GM19395 (cell line): ENCODE measurements around the gene SAMD14.
"Not testable (repeated sequence)": the region's sequence is repeated elsewhere in the genome, so short reads cannot be mapped to it uniquely, and the experiment has no call there.

ENCODE experiments used
- ATAC-seq: cut with Tn5 transposase; IDR thresholded peaks from one replicate; pipeline ENCODE4 v1.9.1; 2021; ENCODE audit warnings: mild to moderate bottlenecking, moderate library complexity; ENCODE audit not compliant: unreplicated experiment

The SAMD14 gene

DNA sequence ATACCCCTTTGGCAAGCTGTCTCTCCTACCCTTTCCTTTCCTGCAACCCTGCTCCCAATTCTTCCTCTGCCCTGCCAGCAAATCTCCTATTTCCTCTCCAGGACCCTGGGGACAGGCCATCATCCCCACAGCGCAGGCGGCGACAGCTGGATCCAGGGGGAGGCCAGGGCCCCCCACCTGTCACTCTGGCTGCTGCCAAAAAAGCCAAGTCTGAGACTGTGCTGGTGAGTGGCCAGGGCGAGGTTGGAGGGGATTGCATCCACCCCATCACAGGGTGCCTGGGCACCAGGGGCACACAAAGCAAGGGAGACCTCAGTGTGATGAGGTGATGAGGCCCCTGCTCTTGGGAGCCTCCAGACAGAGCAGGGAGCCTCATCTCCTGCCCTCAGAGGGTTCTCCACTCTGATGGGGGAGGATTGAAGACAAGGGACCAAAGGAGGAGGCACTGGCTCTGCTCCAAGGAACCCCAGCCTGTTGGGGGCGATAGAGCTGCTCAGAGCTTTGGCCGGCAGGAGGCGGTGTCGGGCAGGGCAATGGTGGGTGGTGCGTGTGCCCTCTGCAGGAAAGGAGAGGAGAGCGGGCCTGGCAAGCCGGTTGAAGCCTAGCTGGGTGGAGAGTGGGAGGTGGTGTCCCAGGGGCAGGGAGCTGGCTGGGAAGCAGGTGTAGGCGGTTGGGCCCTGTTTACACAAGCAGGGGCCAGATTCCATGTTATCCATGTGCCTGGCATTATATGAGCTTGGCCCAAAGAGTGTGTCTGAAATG lies 50.4 kb downstream of the SAMD14 start:
- no peak for ATAC-seq

DNA sequence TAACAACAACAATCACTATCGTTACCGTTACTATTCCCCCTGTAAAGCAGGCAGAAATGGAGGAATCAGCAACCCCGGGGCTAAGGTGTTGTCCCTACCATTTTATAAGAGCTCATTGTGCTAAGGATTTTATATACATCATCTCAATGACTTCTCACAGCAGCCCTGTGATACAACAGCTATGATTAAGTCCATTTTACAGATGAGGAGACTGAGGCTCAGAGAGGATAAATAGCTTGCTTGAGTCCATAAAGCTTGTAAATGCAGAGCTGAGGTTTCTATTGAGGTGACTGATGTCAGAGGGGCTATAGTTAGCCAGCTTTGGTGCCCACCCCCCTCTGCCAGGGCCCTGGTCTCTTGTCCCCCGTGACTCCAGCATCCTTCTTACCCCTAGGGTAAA lies 51.5 kb downstream of the SAMD14 start:
- no peak for ATAC-seq

DNA sequence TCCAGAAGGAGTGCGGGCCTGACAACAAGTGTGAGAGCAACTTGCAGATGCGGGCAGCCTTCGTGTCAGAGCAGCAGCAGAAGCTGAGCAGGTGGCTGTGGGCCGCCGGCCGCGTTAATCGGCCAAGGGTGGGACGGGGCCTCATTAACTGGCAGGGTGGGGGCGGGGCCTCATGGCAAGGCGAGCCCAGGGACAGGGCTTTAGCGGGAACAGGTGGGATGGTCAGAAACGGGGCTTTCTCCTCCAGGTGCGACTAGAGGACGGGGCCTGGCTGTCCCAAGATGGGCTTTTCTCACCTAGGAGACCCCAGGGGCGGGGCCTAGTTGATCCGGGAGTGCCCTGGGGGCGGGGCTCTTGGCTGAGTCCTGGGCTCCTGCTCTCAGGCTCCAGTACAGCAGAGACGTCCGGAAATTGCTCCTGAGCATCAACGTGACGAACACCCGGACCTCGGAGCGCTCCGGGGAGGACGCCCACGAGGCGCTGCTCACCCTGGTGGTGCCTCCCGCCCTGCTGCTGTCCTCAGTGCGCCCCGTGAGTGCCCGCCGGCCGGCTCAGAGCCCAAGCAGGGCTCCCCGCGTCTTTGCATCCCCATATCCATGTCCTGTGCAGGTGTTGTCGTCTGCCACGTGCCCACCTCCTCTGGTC lies 53.2 kb downstream of the SAMD14 start:
- no peak for ATAC-seq

DNA sequence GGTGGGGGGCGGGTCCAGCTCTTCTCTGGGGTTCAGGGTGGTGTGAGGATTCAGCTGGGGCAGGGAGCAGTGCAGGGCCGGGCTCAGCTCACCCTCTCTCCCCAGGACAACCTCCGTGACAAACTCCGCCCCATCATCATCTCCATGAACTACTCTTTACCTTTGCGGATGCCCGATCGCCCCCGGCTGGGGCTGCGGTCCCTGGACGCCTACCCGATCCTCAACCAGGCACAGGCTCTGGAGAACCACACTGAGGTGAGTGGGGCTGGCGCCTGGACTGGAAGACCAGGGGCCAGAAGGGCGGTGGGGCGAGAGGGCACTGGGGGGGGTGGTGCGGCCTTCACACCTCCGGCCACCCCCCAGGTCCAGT lies 53.8 kb downstream of the SAMD14 start:
- no peak for ATAC-seq

DNA sequence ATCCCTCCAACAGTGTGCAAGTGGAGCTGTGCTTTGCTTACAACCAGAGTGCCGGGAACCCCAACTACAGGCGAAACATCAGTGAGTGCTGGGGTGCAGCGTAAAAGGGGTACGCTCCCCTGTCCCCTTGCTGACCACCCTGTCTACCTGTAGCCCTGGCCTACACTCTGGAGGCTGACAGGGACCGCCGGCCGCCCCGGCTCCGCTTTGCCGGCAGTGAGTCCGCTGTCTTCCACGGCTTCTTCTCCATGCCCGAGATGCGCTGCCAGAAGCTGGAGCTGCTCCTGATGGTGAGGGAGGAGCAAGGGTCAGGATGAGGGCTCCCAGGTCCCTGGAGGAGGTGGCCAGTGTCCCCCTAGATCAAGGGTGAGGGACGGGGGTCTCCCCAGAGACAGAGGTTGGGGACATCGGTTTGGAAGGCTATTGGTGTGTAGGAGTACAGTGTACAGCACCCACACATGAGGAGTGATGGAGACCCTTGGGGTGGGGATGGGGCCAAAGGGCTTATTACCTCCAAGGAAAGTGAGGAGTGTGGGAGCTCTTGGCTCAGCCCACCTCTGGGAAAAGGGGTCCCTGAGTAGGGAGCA lies 54.4 kb downstream of the SAMD14 start:
- ATAC-seq: no peak

DNA sequence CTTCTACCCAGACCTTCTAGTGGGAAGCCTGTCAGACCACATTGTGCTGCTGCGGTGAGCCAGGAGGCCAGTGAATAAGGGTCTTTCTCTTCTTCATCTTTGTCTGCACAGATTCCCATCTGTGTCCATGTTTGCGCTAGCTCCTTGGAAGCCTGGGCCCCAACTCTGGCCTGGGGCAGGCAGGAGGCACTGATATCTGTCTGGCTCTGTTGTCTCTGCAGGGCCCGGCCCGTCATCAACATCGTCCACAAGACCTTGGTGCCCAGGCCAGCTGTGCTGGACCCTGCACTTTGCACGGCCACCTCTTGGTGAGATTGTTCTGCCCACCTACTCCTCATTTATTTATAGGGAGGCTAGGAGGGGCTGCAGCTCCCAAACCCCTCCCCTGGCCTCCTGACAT lies 55.7 kb downstream of the SAMD14 start:
- no peak for ATAC-seq

DNA sequence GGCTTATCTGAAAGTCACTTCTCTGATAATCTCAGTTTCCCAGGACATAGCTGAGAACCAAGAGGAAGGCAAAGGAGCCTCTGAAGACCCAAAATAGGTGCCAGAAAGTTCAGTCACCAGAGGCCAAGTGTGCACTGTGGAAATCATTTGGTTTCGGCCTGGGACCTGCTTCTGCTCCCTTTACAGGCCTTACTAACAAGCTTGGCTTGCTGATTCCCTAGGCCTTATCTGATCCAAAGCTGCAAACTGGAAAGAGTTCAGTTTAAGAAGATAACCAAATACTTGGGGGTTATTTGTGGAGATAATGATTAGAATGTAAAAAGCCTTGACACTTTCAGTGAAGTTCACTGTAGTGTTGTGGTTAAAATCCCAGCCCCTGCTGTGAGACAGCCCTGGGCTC lies 57.0 kb downstream of the SAMD14 start:
- ATAC-seq: no peak

DNA sequence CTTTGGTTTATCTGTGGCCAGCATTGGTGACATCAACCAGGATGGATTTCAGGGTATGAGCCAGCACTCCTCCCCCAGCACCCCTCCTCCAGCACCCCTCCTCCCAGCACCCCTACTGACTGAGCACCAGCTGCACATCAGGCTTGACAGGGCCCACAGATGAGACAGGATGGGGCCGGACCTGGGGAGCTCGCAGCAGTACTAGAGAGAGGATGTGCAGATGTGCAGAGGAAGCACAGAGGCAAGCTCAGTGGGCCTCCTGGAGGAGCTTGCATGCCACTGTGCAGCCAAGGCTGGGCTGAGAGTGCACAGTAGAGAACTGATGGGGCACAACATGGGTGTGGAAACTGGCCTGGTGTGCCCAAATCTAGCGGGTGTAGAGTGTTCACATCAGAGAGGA lies 57.8 kb downstream of the SAMD14 start:
- ATAC-seq: no peak

DNA sequence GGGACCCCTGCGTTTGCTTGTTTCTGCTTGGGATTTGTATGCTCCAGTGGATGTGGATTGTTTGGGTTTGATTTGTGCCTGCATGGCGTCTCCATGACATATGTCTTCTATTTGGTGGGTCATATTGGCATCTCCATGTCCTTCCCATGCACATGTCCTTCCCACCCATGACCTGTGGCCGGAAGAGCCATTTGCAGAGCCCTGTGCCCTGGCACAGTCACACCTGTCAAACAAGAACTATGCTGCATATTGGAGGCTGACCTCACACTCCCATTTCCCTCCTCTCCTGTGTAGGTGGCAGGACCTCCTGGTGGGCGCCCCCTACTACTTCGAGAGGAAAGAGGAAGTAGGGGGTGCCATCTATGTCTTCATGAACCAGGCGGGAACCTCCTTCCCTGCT lies 58.3 kb downstream of the SAMD14 start:
- ATAC-seq: no peak

DNA sequence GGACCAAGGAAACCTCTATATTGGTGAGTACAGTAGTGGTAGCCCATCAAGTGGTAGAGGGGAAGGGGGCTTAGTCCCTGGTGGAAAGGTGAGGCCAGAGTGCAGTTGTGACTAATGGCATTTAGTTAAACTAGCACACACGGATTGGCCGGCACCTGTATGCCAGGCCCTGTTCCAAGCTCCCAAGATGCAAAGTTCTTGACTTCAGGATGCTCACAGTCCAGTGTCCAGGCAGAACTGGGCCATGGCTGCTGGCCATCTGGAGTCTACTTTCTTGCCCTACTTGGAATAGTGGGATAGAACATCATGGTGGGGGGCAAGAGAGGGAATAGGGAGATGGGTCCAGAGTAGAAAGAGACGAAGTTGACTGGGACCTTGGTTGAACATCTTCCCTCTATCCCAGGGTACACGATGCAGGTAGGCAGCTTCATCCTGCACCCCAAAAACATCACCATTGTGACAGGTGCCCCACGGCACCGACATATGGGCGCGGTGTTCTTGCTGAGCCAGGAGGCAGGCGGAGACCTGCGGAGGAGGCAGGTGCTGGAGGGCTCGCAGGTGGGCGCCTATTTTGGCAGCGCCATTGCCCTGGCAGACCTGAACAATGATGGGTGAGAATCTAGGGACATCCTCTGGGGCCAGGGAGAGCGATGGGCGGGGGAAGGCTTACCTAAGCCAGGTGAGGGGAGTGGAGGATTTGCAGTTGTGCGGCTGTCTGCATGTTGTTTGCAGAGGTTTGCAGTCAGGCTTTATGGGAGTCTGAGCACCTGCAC lies 58.9 kb downstream of the SAMD14 start:
- no peak for ATAC-seq

DNA sequence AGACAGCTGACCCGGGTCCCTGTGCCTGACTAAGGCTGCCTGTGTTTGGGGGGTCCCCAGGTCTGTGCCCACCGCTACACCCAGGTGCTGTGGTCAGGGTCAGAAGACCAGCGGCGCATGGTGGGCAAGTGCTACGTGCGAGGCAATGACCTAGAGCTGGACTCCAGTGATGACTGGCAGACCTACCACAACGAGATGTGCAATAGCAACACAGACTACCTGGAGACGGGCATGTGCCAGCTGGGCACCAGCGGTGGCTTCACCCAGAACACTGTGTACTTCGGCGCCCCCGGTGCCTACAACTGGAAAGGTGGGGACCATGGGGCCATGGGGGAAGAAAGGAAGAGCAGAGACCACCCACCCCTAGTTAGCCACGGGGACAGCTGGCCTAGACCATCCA lies 62.0 kb downstream of the SAMD14 start:
- ATAC-seq: no peak

DNA sequence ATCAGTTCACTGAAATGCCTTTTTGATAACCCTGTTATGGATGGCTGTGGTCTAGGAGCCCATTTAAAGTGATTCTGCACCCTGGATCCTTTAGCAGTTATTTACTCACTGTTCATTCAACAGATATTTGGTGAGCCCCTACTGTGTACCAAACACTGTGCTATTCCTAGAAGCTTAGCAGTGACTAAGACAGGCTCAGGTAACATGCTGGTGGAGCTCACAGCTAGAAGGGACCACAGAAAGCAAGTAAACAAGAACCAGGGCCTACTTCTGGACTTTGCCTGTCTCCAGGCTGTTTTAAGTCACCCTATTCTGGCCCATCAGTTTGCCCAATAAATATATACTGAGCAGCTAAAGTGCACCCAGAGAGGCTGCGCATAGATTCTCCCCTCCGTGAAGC lies 63.0 kb downstream of the SAMD14 start:
- ATAC-seq: no peak

DNA sequence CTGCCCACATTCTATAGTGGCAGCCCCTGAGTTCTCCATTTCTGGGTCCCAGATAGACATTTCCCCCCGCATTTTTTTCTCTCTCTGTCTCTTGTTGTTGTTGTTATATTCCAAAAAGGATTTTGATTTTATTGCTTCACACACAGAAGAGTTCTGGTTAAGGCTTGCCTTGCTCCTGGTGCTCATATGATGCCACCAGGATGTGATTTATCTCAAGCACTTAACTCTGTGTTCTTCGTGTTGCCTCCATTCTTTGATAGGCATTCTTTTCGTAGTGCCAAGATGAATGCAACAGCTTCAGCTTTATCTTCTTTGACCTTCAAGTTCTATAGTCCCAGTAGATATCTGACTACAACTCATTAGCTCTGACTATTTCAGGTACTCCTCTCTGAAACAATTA lies 64.9 kb downstream of the SAMD14 start:
- ATAC-seq: no peak

DNA sequence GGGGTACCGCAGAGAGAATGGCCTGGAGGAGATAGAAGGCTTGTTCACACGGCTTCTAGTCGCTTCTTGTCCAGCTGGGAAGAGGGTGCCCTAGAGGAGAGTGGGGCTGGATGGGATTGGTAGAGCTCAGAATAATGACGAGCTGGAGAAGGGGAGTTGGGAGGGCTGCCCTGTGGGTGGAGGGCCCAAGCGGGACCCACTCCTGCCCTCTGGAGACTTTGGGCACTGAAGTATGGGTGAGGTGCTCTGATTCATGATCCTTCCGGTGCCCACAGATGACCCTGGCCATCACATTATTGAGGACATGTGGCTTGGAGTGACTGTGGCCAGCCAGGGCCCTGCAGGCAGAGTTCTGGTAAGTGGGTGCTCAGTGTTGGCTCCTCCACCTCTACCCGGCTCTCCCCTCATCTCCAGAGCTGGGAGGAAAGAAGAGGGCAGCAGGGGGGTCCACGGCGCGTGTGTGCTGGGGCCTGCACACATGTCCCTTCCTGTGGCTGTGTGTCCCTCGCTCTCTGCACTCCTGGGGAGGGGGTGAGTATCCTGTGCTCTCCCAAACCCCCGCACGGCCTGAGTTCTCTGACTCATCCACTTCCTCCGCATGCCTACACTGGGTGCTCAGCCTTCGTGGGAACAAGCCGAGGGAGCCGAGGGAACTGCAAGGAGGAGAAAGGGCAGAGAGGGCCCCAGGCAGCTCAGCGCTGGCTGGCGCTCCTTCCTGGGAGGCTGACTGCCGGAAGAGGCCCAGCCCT lies 65.5 kb downstream of the SAMD14 start:
- ATAC-seq: no peak

DNA sequence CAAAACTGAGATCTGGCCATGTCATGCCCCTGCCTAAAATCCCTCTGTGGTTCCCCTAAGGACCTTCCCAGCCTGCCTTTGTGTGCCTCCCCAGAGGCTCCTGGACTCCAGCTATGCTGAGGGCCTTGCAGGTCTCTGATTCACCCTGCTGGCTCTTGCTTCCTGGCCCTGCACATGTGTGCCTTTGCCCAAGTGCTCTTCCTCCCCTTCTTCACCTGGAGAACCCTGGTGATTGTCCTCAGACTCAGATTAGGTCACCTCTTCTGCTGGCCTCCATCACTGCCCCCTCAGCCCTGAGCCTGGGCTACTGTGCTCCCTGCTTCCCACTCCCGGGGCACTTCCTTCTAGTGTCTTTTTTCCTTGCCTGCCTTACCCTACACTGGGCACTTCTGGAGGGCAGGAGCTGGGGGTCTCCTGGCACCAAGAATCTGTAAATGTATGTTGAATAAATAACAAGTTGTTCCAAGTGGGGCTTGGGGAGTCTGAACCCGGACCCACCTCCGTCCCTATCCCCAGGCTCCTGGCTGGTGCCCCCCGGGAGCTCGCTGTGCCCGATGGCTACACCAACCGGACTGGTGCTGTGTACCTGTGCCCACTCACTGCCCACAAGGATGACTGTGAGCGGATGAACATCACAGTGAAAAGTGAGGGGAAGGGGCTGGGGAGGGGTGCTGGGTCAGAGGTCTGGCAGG lies 66.3 kb downstream of the SAMD14 start:
- no peak for ATAC-seq

DNA sequence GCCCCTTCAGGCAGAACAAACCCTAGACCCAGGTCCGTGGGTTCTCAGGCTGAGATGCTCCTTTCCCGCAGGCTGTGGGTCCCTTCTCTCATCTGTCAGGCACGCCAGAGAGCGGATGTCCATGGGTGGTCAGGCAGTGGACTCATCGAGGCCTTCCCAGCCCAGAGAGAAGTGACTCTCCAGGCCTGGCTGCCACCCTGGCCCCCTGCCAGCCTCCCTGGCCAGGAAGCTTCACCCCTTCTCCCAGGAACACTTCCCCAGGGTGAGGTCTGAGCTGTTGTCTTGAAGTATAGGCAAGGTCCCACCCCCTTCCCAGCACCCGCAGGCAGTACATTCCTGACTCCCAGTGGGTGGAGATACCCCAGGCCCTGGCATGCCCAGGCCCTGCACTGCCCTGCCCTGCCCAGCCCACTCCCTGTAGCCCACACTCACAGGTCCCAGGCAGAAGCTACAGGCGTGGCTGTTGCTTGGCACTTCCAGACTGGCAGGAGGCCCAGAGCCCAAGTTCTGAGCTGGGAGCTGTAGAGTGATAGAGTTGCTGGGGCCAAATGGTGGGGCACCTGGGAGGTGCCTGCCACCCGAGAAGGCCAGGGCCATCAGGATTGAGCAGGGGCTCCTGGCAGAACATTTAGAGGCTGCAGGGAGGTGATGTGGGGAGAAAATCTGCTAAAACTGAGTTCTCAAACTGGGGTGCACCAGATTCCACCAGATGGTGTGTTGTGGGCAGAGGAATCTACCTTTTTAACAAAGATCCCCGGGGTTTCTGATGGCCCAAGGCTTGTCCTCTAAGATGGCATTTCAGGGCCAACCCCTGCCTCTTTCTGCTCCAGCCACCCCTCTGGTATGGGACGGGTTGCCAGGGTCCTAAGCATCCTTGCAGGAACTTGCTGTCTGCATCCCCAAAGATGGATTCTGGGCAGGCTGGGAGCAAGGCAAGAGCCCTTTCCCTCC lies 67.4 kb downstream of the SAMD14 start:
- no peak for ATAC-seq

DNA sequence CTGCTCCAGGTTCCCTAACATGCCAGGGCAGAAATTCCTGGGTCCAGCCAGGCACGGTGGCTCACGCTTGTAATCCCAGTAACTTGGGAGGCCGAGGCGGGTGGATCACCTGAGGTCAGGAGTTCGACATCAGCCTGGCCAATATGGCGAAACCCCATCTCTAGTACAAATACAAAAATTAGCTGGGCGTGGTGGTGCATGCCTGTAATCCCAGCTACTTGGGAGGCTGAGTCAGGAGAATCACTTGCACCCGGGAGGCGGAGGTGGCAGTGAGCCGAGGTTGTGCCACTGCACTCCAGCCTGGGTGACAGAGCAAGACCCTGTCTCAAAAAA lies 68.3 kb downstream of the SAMD14 start:
- ATAC-seq: not testable (repeated sequence)

DNA sequence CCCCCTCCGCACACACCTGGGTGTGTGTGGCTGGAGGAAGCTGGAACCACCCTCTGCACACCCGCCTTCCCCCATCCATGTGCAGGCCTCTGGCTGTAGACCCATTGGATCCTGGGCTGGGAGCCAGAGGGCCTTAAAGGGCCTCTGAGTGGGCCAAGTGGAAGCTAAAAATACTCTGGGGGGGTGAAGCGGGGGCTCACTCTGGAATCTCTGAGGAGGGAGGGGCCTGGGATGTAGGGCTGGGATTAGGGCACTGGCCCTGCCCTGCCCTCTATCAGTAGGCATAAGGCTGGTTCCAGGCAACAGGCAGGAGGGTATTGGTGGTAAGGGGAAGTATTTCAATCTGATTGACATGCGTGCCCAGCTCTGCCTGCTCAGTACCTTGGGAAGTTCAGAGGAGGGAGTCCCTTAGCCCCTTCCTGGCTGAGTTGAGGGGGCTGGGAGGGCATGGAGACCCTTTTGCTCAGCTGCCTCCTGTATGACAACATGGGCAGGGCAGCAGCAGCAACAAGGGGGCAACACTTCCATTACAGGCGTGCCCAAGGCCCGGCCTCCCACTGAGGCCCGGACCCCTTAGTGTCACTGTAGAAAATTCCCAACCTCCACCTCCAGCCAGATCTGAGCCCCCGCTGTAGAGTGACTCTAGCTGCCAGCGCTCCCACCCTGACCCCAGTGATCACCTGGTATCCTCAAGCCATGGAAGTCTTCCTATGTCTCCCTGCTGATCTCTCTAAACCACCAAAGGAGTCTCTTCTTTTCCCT lies 68.8 kb downstream of the SAMD14 start:
- ATAC-seq: no peak
